Breast epithelium (tissue), 3 donors: ENCODE data around the gene SNX20.

ENCODE experiments used
- CTCF ChIP-seq, 3 donors: fragments of 450-650 bp; IDR thresholded peaks; one replicate each; pipeline ENCODE4 v1.5.1; 2016 to 2017; ENCODE audit warnings: antibody characterized with exemption in 3 of 3, mild to moderate bottlenecking in 3 of 3, moderate library complexity in 3 of 3
- POLR2AphosphoS5 ChIP-seq, 3 donors: sonication (generic); formaldehyde crosslinking; IDR thresholded peaks; one replicate each; pipeline ENCODE4 v1.6.1; 2017; ENCODE audit warnings: antibody characterized with exemption in 3 of 3

- no peak for TF ChIP-seq CTCF (IDR thresholded peaks at IDR 0.05)
- no peak for TF ChIP-seq POLR2AphosphoS5 (IDR thresholded peaks at IDR 0.05)
These were observed 39.3 kb downstream of the SNX20 start for GRCh38 chr16:50641818-50642187.
